ENCODE data around the gene SAP30BP.

GRCh38 chr17:75719732-75720131 lies 52.6 kb downstream of the SAP30BP start:
- TF ChIP-seq CTCF (optimal IDR thresholded peaks at IDR 0.05 in 1 of 3, IDR thresholded peaks at IDR 0.05 in 1 of 3, conservative IDR thresholded peaks at IDR 0.05 in 1 of 3; ENCODE audit: extremely low read depth in 1 of 3, insufficient read depth in 2 of 3, low read length in 3 of 3) (no peak), EZH2 (IDR thresholded peaks at IDR 0.05; ENCODE audit: low read length) (no peak)

All from keratinocyte (primary cell).